ENCODE data around the gene VIPR2.

The VIPR2 gene

GRCh38 chr7:159042103-159042502 is 102.6 kb downstream of the VIPR2 start:
- DNase-seq (ENCODE audit: low read depth), result no peak

GRCh38 chr7:159040912-159041711 is 103.6 kb downstream of the VIPR2 start:
- DNase-seq (ENCODE audit: low read depth), result no peak

- DNase-seq (ENCODE audit: low read depth), result no peak
Measured at GRCh38 chr7:159040146-159040545, 104.5 kb downstream of the VIPR2 start.

GRCh38 chr7:159039716-159040115 is 105.0 kb downstream of the VIPR2 start:
- no peak for DNase-seq (ENCODE audit: low read depth)

- no peak for DNase-seq (ENCODE audit: low read depth)
Measured at GRCh38 chr7:159038066-159038465, 106.6 kb downstream of the VIPR2 start.

- DNase-seq (ENCODE audit: low read depth), result no peak
Measured at GRCh38 chr7:159036916-159037605, 107.6 kb downstream of the VIPR2 start.

- no peak for DNase-seq (ENCODE audit: low read depth)
Measured at GRCh38 chr7:159035571-159036073, 109.0 kb downstream of the VIPR2 start.

GRCh38 chr7:159034988-159035387 is 109.7 kb downstream of the VIPR2 start:
- no peak for DNase-seq (ENCODE audit: low read depth)

- DNase-seq (ENCODE audit: low read depth), result no peak
Measured at GRCh38 chr7:159034394-159034793, 110.3 kb downstream of the VIPR2 start.

- DNase-seq (ENCODE audit: low read depth), result no peak
Measured at GRCh38 chr7:159033956-159034355, 110.7 kb downstream of the VIPR2 start.

GRCh38 chr7:159033473-159033825 is 111.2 kb downstream of the VIPR2 start:
- no peak for DNase-seq (ENCODE audit: low read depth)

- no peak for DNase-seq (ENCODE audit: low read depth)
Measured at GRCh38 chr7:159032753-159033472, 111.8 kb downstream of the VIPR2 start.

GRCh38 chr7:159032322-159032721 is 112.3 kb downstream of the VIPR2 start:
- no peak for DNase-seq (ENCODE audit: low read depth)

- no peak for DNase-seq (ENCODE audit: low read depth)
Measured at GRCh38 chr7:159031750-159032149, 112.9 kb downstream of the VIPR2 start.

- no peak for DNase-seq (ENCODE audit: low read depth)
Measured at GRCh38 chr7:159031135-159031701, 113.4 kb downstream of the VIPR2 start.

GRCh38 chr7:159030490-159031134 is 114.1 kb downstream of the VIPR2 start:
- no peak for DNase-seq (ENCODE audit: low read depth)

- no peak for DNase-seq (ENCODE audit: low read depth)
Measured at GRCh38 chr7:159028508-159029401, 115.9 kb downstream of the VIPR2 start.

- no peak for DNase-seq (ENCODE audit: low read depth)
Measured at GRCh38 chr7:159027789-159028507, 116.7 kb downstream of the VIPR2 start.

GRCh38 chr7:159027056-159027788 is 117.4 kb downstream of the VIPR2 start:
- DNase-seq (ENCODE audit: low read depth), result no peak

All from activated gamma-delta T cell treated with anti-CD3 and anti-CD28 coated beads, Interleukin-2, amount 50 U/mL, for 16 hours (primary cell).